Stimulated activated CD8-positive, alpha-beta memory T cell treated with anti-CD3 and anti-CD28 coated beads, Interleukin-15, amount 100 ng/mL, for 24 hours (primary cell): ENCODE measurements around the gene HDGFL3.
"Not testable (repeated sequence)": the region's sequence is repeated elsewhere in the genome, so short reads cannot be mapped to it uniquely, and the experiment has no call there.

Source experiments
- DNase-seq: peaks from one replicate; pipeline ENCODE4 v3.0.0-alpha.2; 2020; ENCODE audit warnings: low read depth

HDGFL3 gene

GRCh38 chr15:83193721-83194120, 13.9 kb downstream of the HDGFL3 start:
- DNase-seq = no peak

- no peak for DNase-seq
These were observed 14.9 kb downstream of the HDGFL3 start for GRCh38 chr15:83192742-83193141.

GRCh38 chr15:83190450-83190849, 17.2 kb downstream of the HDGFL3 start:
- no peak for DNase-seq

GRCh38 chr15:83185561-83185960, 22.1 kb downstream of the HDGFL3 start:
- no peak for DNase-seq

GRCh38 chr15:83178869-83179325, 28.7 kb downstream of the HDGFL3 start:
- no peak for DNase-seq

- no peak for DNase-seq
These were observed 29.2 kb downstream of the HDGFL3 start for GRCh38 chr15:83178390-83178789.

GRCh38 chr15:83174891-83175290, 32.7 kb downstream of the HDGFL3 start:
- no peak for DNase-seq

- DNase-seq = no peak
These were observed 37.0 kb downstream of the HDGFL3 start for GRCh38 chr15:83170474-83171165.

- not testable (repeated sequence) for DNase-seq
These were observed 38.0 kb downstream of the HDGFL3 start for GRCh38 chr15:83169576-83169975.

GRCh38 chr15:83166830-83167229, 40.8 kb downstream of the HDGFL3 start:
- DNase-seq = no peak

- DNase-seq = no peak
These were observed 41.4 kb downstream of the HDGFL3 start for GRCh38 chr15:83166218-83166617.

GRCh38 chr15:83164771-83165404, 42.7 kb downstream of the HDGFL3 start:
- DNase-seq = no peak

- no peak for DNase-seq
These were observed 43.4 kb downstream of the HDGFL3 start for GRCh38 chr15:83164111-83164770.

- DNase-seq = no peak
These were observed 44.6 kb downstream of the HDGFL3 start for GRCh38 chr15:83163032-83163431.

GRCh38 chr15:83160741-83161140, 46.9 kb downstream of the HDGFL3 start:
- no peak for DNase-seq

- no peak for DNase-seq
These were observed 49.2 kb downstream of the HDGFL3 start for GRCh38 chr15:83158393-83158792.

- DNase-seq = no peak
These were observed 51.7 kb downstream of the HDGFL3 start for GRCh38 chr15:83155942-83156341.

GRCh38 chr15:83153288-83153687, 54.3 kb downstream of the HDGFL3 start:
- no peak for DNase-seq

GRCh38 chr15:83144771-83145170, 62.9 kb downstream of the HDGFL3 start:
- DNase-seq = no peak

GRCh38 chr15:83142151-83142550, 65.5 kb downstream of the HDGFL3 start:
- DNase-seq = not testable (repeated sequence)

GRCh38 chr15:83132861-83133523, 74.6 kb downstream of the HDGFL3 start:
- DNase-seq = no peak

- no peak for DNase-seq
These were observed 77.8 kb downstream of the HDGFL3 start for GRCh38 chr15:83129791-83130190.
